ENCODE results near the gene DNAAF5.
"Not testable (repeated sequence)": the region's sequence is repeated elsewhere in the genome, so short reads cannot be mapped to it uniquely, and the experiment has no call there.

DNAAF5 gene

GRCh38 chr7:730501-731439, 4.3 kb downstream of the DNAAF5 start:
- DNase-seq = no peak

- DNase-seq = no peak
Measured at GRCh38 chr7:731440-732085, 5.1 kb downstream of the DNAAF5 start.

GRCh38 chr7:732094-732541, 5.6 kb downstream of the DNAAF5 start:
- DNase-seq = peak in 2 of 3 experiments; percentile 21 to 63

- no peak for DNase-seq
Measured at GRCh38 chr7:732556-732955, 6.1 kb downstream of the DNAAF5 start.

GRCh38 chr7:734214-734613, 7.7 kb downstream of the DNAAF5 start:
- DNase-seq = peak in 1 of 3 experiments; percentile 13

- DNase-seq = no peak
Measured at GRCh38 chr7:734808-735207, 8.3 kb downstream of the DNAAF5 start.

- DNase-seq = no peak
Measured at GRCh38 chr7:738241-738640, 11.7 kb downstream of the DNAAF5 start.

GRCh38 chr7:738723-739454, 12.4 kb downstream of the DNAAF5 start:
- no peak for DNase-seq

- DNase-seq = no peak
Measured at GRCh38 chr7:739455-739982, 13.0 kb downstream of the DNAAF5 start.

- DNase-seq = no peak
Measured at GRCh38 chr7:739983-740942, 13.8 kb downstream of the DNAAF5 start.

- DNase-seq = no peak
Measured at GRCh38 chr7:741191-741671, 14.7 kb downstream of the DNAAF5 start.

GRCh38 chr7:741850-742249, 15.4 kb downstream of the DNAAF5 start:
- no peak for DNase-seq

- DNase-seq = no peak
Measured at GRCh38 chr7:742791-743190, 16.3 kb downstream of the DNAAF5 start.

- not testable (repeated sequence) for DNase-seq
Measured at GRCh38 chr7:743341-744127, 17.0 kb downstream of the DNAAF5 start.

GRCh38 chr7:744128-744520, 17.6 kb downstream of the DNAAF5 start:
- not testable (repeated sequence) for DNase-seq

GRCh38 chr7:744854-745430, 18.4 kb downstream of the DNAAF5 start:
- DNase-seq = no peak

- no peak for DNase-seq
Measured at GRCh38 chr7:745431-746154, 19.1 kb downstream of the DNAAF5 start.

- no peak for DNase-seq
Measured at GRCh38 chr7:746155-747061, 19.9 kb downstream of the DNAAF5 start.

- no peak for DNase-seq
Measured at GRCh38 chr7:747186-747585, 20.7 kb downstream of the DNAAF5 start.
